HUDEP-2 (cell line): ENCODE data around the gene EFNA2.
A peak's percentile ranks its signal among the peaks of the same experiment; 100 is the strongest.

Experiments used
- DNase-seq, 76 experiments: peaks; one replicate each; lab custom pipeline; 2025; ENCODE audit not compliant: unreplicated experiment in 76 of 76; lab: John Stamatoyannopoulos, UW

The EFNA2 gene

DNA sequence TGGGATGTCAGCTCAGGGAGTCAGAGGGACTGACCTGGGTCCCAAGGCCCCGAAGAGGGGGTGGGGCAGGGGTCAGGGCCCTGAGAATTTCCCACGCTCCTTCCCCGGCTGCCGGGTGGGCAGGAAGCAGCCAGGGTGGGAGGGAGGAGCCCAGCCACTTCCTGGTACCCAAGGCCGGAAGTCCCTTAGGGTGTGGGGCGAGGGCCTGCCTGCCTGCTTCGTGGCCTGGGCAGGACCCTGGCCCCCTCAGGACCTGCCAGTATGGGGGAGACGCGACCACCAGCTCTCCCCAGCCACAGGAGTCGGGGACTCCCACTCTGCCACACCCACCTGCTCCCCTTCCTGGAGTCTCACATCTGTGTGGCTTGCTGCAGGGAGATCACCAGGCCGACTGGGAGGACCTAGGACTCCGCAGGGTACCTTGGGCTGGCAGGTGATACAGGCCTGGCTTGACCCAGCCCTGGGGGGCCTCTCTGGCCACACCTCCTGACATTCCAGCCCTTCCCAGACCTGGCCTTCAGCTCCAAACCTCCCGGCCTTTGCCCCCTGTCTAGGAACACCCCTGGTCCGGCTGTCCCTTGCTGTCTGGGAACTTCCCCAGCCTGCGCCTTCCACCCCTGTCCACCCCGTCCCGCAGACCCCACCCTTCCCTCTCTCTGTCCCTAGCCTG lies 26.3 kb upstream of the EFNA2 start:
- DNase-seq: peak in 56 of 76 experiments; percentile 21 to 83 (median 50)

DNA sequence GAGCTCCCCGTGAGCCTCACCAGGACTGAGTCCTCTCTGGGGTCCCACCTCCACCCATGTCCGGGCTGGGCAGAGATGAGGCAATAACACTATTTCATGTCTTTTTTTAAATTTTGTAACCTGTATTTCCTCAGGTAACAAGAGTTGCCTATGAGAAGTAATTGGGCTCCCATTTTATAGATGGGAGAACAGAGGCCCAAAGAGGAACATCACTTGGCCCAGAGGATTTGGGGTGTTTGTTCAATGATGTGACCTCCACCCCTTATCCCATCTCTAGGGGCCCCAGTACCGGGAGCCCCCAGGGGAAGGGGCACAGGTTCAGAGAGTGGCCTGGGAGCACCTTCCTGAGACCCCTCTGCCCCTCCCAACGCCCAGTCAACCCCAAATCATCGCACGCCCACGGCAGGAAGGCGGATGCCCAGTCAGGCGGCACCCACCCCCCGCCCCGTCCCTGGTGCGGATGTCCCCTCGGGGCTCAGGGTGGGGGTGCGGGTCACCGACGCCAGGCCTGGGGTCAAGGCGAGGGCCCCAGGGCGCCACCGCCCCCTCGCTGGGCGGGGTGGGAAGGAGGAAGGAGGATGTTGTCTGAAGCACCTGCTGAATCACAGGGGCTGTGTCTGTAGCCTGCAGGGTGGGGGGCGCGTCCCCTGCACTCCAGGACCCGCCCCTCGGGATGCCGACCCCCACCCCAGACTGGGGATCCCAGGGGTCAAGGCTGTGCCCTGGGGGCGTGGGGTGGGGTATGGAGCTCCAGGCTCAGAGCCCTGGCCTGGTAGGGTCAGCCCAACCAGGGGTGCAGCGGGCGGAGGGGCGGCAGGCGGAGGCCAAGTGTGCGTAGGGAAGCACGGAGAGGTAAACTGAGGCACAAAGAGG lies 25.6 kb upstream of the EFNA2 start:
- no peak for DNase-seq

DNA sequence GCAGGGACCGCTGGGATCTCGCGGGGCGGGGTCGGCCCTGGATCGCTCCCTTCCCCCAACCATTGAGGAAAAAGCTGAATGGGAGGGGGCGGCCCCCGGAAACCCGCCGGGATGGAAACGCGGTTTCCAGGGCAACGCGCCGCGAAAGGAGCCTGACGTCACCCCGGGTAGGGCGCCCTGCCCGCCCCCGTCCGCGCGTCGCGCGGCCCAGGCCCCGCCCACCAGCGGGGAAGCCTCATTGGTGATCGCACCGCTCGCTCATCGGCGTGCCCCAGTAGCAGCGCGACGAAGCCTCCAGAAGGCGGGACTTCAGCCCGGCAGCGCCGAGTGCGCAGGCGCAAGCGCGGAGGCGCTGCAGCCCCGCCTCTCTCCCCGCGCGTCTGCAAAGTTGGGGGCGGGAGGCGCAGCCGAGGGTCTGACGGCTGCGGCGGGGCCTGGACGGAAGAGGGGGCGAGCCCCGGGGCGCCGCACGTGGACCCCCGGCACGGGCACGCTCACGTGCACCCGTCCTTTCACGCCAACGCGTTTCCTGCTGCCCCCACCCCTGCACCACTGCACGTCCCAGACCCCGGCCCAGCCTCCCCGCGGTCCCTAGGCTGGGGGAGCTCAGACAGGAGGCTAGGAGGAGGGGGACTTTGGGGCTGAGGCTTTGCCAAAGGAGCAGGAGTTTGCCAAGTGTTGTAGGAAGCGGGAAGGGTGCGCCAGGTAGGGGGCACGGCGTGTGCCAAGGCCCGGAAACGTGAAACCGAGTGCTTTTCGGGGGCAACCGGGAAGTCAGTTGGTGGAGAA lies 24.7 kb upstream of the EFNA2 start:
- DNase-seq: peak in 73 of 76 experiments; percentile 65 to 99 (median 97)

DNA sequence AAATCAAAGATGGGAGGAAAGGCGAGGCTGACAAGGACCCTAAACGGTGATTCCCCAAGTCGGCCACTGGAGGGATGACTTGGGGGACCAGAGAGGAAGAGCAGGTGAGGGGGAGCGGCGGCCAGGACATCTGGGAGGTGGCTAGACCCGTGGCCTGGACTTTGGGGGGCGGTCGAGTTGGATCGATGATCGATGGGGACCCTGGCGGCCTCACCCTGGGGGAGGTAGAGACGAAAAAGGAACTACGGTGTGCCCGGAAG lies 24.2 kb upstream of the EFNA2 start:
- DNase-seq: peak in 6 of 76 experiments; percentile 26 to 59 (median 52)

DNA sequence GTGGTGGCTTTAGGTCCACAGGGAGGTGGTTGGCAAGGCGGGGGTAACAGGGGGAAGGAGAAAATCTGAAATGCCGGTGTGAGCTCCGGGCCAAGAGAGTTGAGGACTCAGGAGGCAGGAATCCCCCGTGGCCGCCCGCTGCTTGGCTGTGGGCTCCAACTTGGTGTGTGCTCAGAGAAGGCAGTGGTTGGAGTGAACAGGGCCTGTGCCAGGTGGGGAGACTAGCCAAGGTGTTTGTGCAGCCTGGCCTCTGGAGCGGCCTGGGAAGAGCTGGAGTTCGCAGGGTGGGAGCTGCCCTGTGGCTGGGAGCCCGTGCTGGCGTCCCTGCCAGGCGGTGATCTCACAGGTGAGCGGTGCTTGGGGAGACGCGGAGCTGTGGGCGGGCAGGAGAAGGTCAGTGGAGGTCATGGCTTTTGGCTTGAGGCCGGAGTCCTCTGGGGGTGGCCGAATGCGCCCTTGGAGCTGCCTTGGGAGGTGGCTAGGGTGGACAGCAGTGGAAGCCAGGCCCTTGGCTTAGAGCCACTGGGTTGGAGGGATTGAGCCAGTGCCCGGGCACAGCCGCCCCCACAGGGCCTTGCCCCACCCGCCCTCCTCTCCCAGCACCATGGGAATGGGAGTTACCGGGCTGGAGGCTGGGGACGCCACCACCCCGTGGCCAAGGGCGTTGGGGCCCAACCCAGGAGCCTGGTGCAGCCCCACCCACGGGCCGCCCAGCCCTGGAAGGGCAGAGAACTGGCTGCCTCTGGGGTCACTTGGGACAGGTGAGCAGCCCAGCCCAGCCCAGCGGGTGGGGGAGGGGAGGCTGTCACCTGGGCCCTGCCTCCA lies 23.7 kb upstream of the EFNA2 start:
- peak in 61 of 76 experiments; percentile 29 to 90 (median 69) for DNase-seq

DNA sequence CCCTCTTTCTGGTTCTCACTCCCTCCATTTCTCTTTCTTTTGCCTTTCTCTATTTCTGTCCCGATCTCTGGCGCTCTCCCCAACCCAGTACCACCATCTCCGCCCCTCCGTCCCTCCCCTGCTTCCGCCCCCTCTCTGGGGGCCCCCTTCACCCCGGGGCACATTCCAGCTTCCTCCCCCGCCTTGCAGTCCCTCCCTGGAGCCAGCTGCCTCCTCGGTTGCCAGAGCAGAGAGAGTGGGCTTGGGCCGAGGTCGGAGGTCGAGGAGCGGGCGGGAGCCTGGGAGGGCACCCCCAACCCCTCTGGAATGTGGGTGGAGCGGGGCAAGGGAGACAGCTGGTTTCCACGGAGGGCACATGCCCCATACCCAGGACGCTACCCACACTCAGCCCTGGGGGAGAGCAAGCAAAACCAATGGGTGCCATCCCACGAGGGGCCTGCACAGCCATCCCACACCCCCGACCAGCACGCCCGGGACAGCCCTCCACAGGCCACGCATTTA lies 23.0 kb upstream of the EFNA2 start:
- DNase-seq: peak in 5 of 76 experiments; percentile 58 to 75 (median 62)

DNA sequence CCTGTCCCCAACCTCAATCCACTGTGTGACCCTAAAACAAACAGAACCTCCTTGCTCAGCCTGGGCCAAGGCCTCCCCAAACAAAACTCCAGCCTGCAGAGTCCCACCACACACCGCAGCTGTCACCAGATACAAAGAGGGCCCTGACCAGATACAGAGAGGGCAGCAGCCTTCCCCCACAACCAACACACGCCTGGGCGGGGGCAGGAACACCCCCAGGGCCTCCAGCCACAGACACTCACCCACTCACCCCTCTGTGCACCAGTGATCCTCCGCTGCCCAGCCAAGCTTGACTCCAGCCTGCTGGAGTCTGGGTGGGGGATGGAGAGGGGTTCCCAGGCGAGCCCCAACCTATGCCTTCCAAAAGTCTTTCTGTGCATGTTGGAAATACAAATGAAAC lies 22.5 kb upstream of the EFNA2 start:
- DNase-seq: peak in 48 of 76 experiments; percentile 17 to 72 (median 50)

DNA sequence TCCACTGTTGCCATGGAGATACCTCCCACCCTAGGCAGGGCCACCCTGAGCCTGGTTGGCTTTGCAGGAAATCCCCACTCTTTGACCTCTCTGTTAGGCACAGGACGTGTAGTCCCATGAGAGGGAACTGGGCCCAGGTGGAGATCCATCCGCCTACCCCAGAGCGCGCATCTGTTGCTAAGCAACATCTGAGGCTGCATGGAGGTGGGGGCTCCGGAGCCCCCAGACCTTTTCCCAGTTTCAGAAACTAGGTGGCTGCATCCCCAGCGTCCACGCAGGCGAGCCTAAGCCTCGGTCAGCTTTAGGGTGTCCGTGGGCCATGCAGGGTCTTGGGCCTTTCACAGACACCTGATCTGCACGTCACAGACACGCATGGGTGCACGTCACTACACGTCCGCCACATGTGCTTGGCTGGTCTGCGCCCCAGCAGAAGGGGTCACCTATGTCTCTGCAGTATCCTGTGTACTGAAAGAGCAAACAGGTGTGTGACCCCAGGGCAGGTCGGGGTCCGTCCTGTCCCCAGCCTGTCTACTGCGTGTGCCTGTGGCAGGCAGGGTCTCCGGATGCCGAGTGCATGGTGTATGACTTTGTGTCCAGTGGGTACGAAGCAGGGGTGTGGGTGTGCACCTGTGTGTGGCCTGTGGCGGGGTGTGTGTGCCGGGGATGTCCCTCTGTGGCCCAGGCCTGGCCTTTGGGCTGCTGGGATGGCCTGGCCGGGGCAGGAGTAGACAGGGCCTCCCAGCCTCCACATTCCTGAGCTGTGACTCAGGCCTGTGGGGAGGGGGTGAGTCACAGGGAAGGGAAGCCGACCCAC lies 20.7 kb upstream of the EFNA2 start:
- peak in 11 of 76 experiments; percentile 22 to 51 (median 33) for DNase-seq

DNA sequence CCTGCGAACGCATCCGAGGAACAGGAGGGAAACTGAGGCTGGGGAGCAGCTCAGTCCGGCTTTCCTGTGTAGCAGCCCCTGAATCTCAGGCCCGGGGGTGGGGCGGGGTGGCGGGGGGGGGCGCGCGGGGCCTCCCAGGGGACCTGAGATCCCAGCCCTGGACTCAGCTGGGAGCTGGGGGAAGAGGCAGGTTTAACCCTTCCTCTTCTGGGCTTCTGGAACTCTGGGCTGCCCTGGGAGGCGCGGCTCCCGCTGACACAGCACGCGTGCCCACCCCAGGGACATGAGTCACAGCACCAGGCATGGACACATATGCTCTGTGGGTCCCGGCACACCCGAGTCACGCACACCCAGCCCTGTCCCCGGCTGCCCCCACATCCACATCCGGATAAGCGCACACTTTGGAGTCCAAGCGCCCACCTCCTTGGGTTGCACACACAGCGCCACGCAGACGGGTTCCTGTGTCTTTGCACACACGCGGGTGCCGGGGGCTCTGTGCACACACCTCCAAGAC lies 20.0 kb upstream of the EFNA2 start:
- peak in 29 of 76 experiments; percentile 19 to 66 (median 43) for DNase-seq

DNA sequence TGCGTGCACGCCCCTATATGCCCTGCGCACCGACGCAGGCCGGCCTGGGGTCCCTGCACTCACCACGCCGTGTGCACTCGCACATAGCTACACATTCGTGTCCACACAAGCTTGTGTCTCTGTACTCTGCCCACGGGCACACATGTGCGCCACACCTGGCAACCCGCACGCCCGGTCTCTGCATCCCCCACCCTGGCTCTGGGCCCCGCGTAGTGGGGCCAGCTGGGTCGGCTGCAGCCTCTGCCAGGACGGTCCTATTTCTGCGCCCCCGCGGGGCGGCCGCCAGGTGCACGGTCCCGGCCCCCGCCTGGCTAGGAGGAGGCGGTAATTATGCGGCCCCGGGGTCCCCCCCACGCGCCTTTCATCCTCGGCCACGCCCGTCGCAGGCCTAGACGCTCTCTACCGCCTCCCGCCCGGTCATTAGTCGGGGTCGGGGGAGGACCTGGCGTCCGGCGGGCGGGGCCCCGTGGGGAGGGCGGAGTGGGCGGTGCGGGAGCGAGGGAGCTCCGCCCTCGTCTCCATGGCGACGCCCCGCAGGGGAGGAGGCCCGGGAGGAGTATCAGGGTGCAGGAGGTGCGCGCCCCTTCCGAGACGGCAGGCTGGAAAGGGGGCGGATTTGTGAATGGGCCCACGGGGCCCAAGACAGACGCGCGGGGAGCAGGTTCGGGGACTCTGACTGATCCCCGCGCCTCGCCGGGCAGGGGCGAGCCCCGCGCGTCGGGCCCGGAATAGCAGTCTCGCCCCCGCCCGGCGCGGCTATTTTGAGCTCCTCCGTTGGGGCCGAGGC lies 19.4 kb upstream of the EFNA2 start:
- peak in 72 of 76 experiments; percentile 54 to 99 (median 94) for DNase-seq

DNA sequence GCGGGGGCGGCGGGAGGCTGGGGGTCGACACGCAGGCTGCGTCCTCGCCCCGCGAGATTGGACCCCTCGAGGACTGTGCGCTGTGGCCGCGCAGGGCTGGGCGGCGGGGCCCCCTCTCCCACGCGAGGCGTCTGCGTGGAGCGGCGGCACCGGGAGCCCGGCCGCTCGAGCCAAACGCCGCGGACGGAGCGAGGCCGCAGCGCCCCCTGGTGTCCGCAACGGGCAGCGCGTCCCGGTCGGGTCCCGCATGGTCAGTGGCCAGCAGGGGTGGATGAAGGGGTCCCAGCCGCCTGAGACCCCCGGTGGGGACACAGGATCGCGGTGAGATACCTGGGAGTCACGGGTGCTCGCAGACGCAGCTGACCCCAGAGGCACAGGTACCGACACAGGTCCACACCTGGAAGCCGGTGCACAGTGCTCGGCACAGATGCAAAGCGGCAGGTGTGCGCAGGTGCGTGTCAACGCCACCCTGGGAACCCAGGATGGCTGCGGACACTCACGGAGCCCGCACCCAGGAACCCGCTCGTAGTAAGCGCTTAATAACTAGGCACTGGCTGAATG lies 18.7 kb upstream of the EFNA2 start:
- peak in 54 of 76 experiments; percentile 36 to 100 (median 69) for DNase-seq

DNA sequence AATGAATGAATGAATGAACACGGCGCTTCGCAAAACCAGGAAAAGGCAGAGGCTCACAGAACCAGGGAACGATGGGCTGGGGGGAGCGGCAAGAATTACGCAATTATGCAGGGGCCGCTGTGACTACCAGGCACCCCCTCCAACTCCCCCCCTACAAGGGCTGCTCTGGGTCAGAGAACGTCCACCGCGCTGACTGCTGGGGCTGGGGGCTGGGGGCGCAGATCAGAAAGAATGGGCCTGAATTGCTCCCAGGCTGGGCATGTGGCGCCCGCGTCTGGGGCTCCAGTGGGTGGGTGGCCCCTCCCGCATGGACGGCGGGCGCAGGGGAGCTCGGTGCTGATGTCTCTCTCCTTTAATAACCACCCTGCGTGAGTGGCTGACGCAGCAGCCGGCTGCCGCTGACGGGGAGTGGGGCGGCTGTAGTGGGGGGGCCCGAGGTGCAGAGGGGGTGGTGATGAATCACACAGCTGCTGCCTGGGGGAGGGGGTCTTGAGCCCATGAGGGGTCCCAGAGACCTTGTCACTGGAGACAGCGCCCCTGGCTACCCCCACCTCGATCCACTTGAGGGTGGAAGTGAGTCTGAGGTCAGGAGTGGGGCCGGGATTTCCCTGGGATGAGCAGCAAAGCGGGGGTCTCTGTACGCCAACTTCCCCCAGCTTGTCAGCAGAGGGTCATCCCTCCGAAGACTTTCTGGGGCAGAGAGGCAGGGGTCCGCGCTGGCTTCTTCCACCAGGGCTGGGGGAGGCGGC lies 18.0 kb upstream of the EFNA2 start:
- no peak for DNase-seq

DNA sequence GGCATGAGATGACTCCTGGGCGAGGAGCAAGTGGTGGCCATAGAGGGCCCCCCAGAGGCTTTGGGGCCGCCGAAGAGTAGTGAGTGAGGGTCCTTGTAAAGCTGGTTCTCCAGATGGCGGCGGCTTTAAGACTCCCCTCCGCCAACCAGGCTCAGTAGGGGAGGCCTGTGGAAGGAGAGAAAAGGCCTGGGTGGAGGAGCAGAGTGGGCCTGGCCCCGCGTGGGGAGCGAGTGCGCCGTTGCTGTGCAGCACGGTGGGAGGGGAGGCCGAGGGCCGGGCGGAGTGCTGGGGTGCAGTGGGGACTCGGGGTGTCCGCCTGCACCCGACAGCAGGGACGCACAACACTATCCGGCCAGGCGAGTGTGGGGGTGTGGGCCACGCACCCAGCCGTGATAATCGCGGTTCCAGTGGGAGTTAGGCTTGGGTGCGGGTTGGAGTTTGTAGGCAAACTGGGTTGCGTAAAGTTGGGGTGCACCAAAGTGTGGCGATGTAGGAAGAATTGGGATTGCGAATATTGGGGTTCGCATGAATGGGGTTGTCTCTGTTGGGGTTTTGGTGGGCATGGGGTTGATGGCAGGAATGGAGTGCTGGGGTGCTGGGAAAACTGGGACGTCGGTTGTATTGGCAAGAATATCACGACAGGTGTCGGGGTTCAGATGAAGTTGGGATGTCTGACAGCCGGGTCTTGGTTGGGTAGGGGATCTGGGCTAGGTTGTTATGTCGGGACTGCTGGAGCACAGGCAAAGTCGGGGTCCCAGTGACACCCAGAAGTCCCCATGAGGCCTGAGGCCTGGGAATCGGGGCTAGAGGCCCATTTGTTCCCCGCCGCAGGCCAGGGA lies 17.2 kb upstream of the EFNA2 start:
- no peak for DNase-seq

DNA sequence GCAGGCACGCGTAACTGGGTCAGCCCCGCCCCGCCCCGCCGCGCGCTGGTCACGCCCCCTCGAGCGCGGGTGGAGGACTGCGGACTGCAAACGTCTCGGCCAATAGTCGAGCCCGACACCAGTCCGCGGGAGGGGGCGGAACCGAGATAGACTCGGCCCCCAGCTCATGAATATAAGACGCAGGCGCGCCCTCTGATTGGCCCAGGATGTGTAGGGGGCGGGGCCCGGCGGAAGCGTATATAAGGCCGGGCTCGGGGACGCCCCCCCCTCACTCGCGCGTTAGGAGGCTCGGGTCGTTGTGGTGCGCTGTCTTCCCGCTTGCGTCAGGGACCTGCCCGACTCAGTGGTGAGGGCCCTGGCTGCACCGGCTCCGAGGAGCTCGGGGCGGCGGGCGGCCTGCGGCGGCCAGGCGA lies 16.6 kb upstream of the EFNA2 start, which contains the start of gene CIRBP:
Gene CIRBP (plus strand): TSS at position 268 of the 413 bp plus-strand sequence. CDS start 1,602 bp downstream, outside the sequence.
- peak; percentile 91 to 100 (median 100) for DNase-seq

DNA sequence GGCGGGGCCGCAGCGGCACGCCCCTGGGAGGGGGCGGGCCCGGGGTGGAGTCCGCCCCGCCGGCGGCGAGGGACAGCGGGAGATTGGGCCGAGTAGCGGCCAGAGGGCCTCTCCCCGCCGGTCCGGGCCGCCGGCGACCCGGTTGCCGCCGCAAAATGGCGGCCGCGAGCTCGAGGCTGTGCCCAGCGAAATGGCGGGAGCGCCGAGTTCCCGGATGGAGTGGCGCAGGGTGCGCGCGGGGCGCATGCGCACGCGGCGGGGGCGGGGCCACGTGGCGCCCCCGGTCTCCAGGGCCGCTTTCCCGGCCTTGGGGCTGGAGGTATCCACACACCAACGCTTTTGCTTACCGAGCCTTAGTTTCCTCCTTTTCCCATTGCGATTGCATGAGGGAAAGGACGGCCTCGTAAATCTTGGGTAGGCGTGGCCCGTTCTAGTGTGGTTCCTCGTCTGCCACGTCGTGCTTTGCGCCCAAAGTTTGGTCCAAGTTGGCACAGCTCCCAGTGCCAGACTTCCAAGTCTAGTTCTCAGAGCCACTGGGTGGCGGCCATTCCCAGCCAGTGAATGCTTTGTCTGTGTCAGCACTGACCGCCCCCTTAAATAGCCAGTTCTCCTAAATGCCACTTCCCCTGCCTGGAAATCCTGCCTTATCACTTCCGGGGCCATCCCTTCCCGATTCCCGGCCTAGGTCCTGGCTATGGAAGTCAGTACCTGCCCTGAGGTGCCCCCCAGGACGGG lies 16.0 kb upstream of the EFNA2 start:
- peak in 66 of 76 experiments; percentile 51 to 99 (median 81) for DNase-seq
